SK-N-SH (cell line): ENCODE measurements around the gene RNF19B. TPM values are rescaled to one million over a fixed set of nuclear protein-coding genes. Genes with fewer than 3 reads are reported as not detected.

Experiments used
- CTCF ChIA-PET: fragments of 300-600, 350-600 bp; formaldehyde crosslinking; extraction: SDS; loops from one replicate; lab custom pipeline; 2021; lab: Yijun Ruan, JAX
- POLR2A ChIA-PET: fragments of 350-600 bp; sonication (Branson Sonifier 250); formaldehyde crosslinking; extraction: SDS; loops from one replicate; lab custom pipeline; 2020; ENCODE audit warnings: antibody characterized with exemption, inconsistent platforms; lab: Yijun Ruan, JAX
- DNase-seq: peaks from one replicate; pipeline ENCODE4 v3.0.0; 2012
- H2AFZ ChIP-seq: fragments of 200-600 bp; sonication (generic); 2 replicates; pipeline ENCODE4 v1.8.1; 2016; ENCODE audit warnings: antibody characterized with exemption, mild to moderate bottlenecking, low read depth
- H3F3A ChIP-seq: fragments of 200-600 bp; sonication (generic); replicated peaks from 2 replicates; pipeline ENCODE3; 2016; ENCODE audit warnings: antibody characterized with exemption, mild to moderate bottlenecking; ENCODE audit not compliant: insufficient read depth
- H3K27ac ChIP-seq, 2 experiments: fragments of 200-500 bp in 1 of 2; fragments of 200-600 bp in 1 of 2; sonication (Bioruptor generic) in 1 of 2; sonication (generic), shearing (Covaris generic) in 1 of 2; 2 replicates each; pipeline versions ENCODE4 v1.5.1 to v1.6.1; 2014 to 2016; ENCODE audit warnings: low read depth in 2 of 2, inconsistent platforms in 1 of 2, low read length in 1 of 2, mild to moderate bottlenecking in 1 of 2, mixed read lengths in 1 of 2
- H3K27me3 ChIP-seq: fragments of 200-600 bp; sonication (generic), shearing (Covaris generic); 2 replicates; pipeline ENCODE4 v1.6.1; 2016; ENCODE audit warnings: mixed run types; ENCODE audit not compliant: insufficient read depth
- H3K36me3 ChIP-seq, 2 experiments: fragments of 200-500 bp in 1 of 2; fragments of 200-600 bp in 1 of 2; sonication (Bioruptor generic) in 1 of 2; sonication (generic) in 1 of 2; replicated peaks in 1 of 2; 2 replicates each; pipeline versions ENCODE3 to v1.5.1; 2014 to 2016; ENCODE audit warnings: low read length in 1 of 2, mild to moderate bottlenecking in 1 of 2; ENCODE audit not compliant: insufficient read depth in 2 of 2, control insufficient read depth in 1 of 2
- H3K4me1 ChIP-seq, 2 experiments: fragments of 200-500 bp in 1 of 2; fragments of 200-600 bp in 1 of 2; sonication (Bioruptor generic) in 1 of 2; sonication (generic), shearing (Covaris generic) in 1 of 2; 2 replicates each; pipeline versions ENCODE4 v1.5.1 to v1.6.1; 2014 to 2016; ENCODE audit warnings: low read depth in 1 of 2, low read length in 1 of 2, mixed run types in 1 of 2; ENCODE audit not compliant: insufficient read depth in 2 of 2, control insufficient read depth in 1 of 2
- H3K4me2 ChIP-seq: fragments of 200-600 bp; sonication (generic), shearing (Covaris generic); 2 replicates; pipeline ENCODE4 v1.6.1; 2017; ENCODE audit warnings: mixed run types
- H3K4me3 ChIP-seq, 2 experiments: fragments of 200-500 bp in 1 of 2; fragments of 200-600 bp in 1 of 2; sonication (Bioruptor generic) in 1 of 2; sonication (generic), shearing (Covaris generic) in 1 of 2; 2 replicates each; pipeline versions ENCODE4 v1.5.1 to v1.8.1; 2014 to 2016; ENCODE audit warnings: low read depth in 2 of 2, inconsistent platforms in 1 of 2, low read length in 1 of 2, mild to moderate bottlenecking in 1 of 2, mixed read lengths in 1 of 2, moderate library complexity in 1 of 2
- H3K79me2 ChIP-seq: fragments of 200-600 bp; sonication (generic); 2 replicates; pipeline ENCODE4 v1.8.1; 2017; ENCODE audit warnings: mild to moderate bottlenecking; ENCODE audit not compliant: insufficient read depth
- H3K9ac ChIP-seq: fragments of 200-600 bp; sonication (generic); 2 replicates; pipeline ENCODE4 v1.6.1; 2017; ENCODE audit warnings: mixed run types
- H3K9me2 ChIP-seq: fragments of 200-600 bp; sonication (generic); 2 replicates; pipeline ENCODE4 v1.6.1; 2017; ENCODE audit warnings: mixed run types
- H3K9me3 ChIP-seq: fragments of 200-600 bp; sonication (generic); 2 replicates; pipeline ENCODE4 v1.6.1; 2017; ENCODE audit warnings: mixed run types, mild to moderate bottlenecking, moderate library complexity
- H4K20me1 ChIP-seq: fragments of 200-600 bp; sonication (generic); 2 replicates; pipeline ENCODE4 v1.6.1; 2017; ENCODE audit warnings: mild to moderate bottlenecking, mixed run types; ENCODE audit not compliant: insufficient read depth
- CTCF ChIP-seq: fragments of 200-600 bp; sonication (generic); IDR thresholded peaks from 2 replicates; pipeline ENCODE4 v1.6.1; 2017; ENCODE audit warnings: antibody characterized with exemption, mild to moderate bottlenecking, moderate library complexity
- ELF1 ChIP-seq: IDR thresholded peaks from 2 replicates; pipeline ENCODE4 v1.4.0; 2012
- FOSL2 ChIP-seq: IDR thresholded peaks from 2 replicates; pipeline ENCODE4 v1.4.0; 2012; ENCODE audit warnings: low read depth, mild to moderate bottlenecking, moderate library complexity, borderline replicate concordance
- FOXJ3 ChIP-seq: sonication (generic); formaldehyde crosslinking; IDR thresholded peaks from 2 replicates; pipeline ENCODE4 v1.5.1; 2020; ENCODE audit warnings: mild to moderate bottlenecking, missing genetic modification reagents
- FOXM1 ChIP-seq: IDR thresholded peaks from 2 replicates; pipeline ENCODE4 v1.4.0; 2012; ENCODE audit warnings: low read depth, mild to moderate bottlenecking
- GATA2 ChIP-seq: sonication (generic); formaldehyde crosslinking; IDR thresholded peaks from 2 replicates; pipeline ENCODE4 v1.5.0; 2020; ENCODE audit warnings: mild to moderate bottlenecking, missing genetic modification reagents
- JUND ChIP-seq: IDR thresholded peaks from 2 replicates; pipeline ENCODE4 v1.4.0; 2012
- MAX ChIP-seq: IDR thresholded peaks from 2 replicates; pipeline ENCODE4 v1.4.0; 2012; ENCODE audit warnings: low read depth
- MXI1 ChIP-seq: IDR thresholded peaks from 2 replicates; pipeline ENCODE4 v1.6.1; 2012; ENCODE audit warnings: mild to moderate bottlenecking, low read depth, low read length, improper control_type of control experiment
- NFIC ChIP-seq: IDR thresholded peaks from 2 replicates; pipeline ENCODE4 v1.4.0; 2012; ENCODE audit warnings: borderline replicate concordance
- NRF1 ChIP-seq: IDR thresholded peaks from 2 replicates; pipeline ENCODE4 v1.6.1; 2012; ENCODE audit warnings: low read depth, mild to moderate bottlenecking, low read length
- RAD21 ChIP-seq: IDR thresholded peaks from 2 replicates; pipeline ENCODE4 v1.6.1; 2012; ENCODE audit warnings: mild to moderate bottlenecking, low read length
- RFX5 ChIP-seq: IDR thresholded peaks from 2 replicates; pipeline ENCODE4 v1.6.1; 2012; ENCODE audit warnings: mild to moderate bottlenecking, improper control_type of control experiment, low read length
- SIN3A ChIP-seq: IDR thresholded peaks from 2 replicates; pipeline ENCODE4 v1.6.1; 2012; ENCODE audit warnings: low read depth, mild to moderate bottlenecking, low read length, moderate library complexity, borderline replicate concordance
- SMC3 ChIP-seq: IDR thresholded peaks from 2 replicates; pipeline ENCODE4 v1.6.1; 2012; ENCODE audit warnings: low read depth, low read length, improper control_type of control experiment
- TEAD4 ChIP-seq: IDR thresholded peaks from 2 replicates; pipeline ENCODE4 v1.4.0; 2012; ENCODE audit warnings: mild to moderate bottlenecking, borderline replicate concordance; ENCODE audit not compliant: insufficient read depth
- YY1 ChIP-seq: IDR thresholded peaks from 2 replicates; pipeline ENCODE4 v1.4.0; 2012; ENCODE audit warnings: low read depth, mild to moderate bottlenecking
- WGBS: methylation state at CpG from one replicate; pipeline ENCODE4 v1.1.6; 2017; ENCODE audit warnings: low lambda C conversion rate; 5-methylcytosine and 5-hydroxymethylcytosine counted together
- polyA plus RNA-seq, 3 experiments: library from polyadenylated mRNA; depleted of rRNA; stranded (reverse); fragments of >200 nt; gene quantifications; 2 replicates each; pipeline ENCODE4 v1.2.3, GENCODE V29; 2012
- TF ChIP-seq, protein P1 (sequence below): IDR thresholded peaks from 2 replicates; pipeline ENCODE4; 2012
- TF ChIP-seq, protein P2 (sequence below): fragments of 150-350 bp; IDR thresholded peaks from 2 replicates; pipeline ENCODE4 v1.6.1; 2017; ENCODE audit warnings: antibody characterized with exemption, low read length, low read depth, borderline replicate concordance
- TF ChIP-seq, protein P3 (sequence below): fragments of 150-350 bp; IDR thresholded peaks from 2 replicates; pipeline ENCODE4 v1.6.1; 2016; ENCODE audit warnings: mild to moderate bottlenecking, low read depth, low read length

The RNF19B gene
- polyA plus RNA-seq, 1 of the 3 experiments (the other 2 are of a cell fraction), result 20.1 TPM

DNA sequence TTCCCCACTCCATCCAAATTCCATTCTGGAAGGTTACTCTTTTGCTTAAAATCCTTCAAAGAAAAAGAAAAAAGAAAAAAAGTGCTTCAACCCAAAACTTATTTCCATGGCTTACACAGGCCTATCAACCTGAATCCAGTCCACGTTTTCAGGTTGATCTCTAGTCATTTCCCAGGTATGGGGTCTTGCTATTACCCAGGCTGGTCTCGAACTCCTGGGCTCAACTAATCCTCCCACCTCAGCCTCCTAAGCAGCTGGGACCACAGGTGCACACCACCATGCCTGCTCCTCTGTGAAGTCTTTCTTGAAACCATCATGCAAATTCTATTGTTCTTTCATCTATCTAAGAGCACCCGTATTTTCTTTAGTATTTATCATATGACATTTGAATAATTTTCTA, 7.6 kb downstream of the RNF19B start:
- 93% methylated on average over 3 of the region's 3 CpGs for WGBS
- no peak for TF ChIP-seq SIN3A
- TF ChIP-seq MAX, result no peak
- TF ChIP-seq RAD21, result no peak
- no peak for TF ChIP-seq CTCF
- no peak for TF ChIP-seq SMC3
- TF ChIP-seq YY1, result no peak
- TF ChIP-seq FOXM1, result no peak
- TF ChIP-seq GATA2 (CRISPR knock-in tag), result no peak
- TF ChIP-seq, protein P1, sequence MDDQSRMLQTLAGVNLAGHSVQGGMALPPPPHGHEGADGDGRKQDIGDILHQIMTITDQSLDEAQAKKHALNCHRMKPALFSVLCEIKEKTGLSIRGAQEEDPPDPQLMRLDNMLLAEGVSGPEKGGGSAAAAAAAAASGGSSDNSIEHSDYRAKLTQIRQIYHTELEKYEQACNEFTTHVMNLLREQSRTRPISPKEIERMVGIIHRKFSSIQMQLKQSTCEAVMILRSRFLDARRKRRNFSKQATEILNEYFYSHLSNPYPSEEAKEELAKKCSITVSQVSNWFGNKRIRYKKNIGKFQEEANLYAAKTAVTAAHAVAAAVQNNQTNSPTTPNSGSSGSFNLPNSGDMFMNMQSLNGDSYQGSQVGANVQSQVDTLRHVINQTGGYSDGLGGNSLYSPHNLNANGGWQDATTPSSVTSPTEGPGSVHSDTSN, result no peak
- no peak for TF ChIP-seq RFX5
- no peak for TF ChIP-seq NRF1
- TF ChIP-seq JUND, result no peak
- TF ChIP-seq, protein P2, sequence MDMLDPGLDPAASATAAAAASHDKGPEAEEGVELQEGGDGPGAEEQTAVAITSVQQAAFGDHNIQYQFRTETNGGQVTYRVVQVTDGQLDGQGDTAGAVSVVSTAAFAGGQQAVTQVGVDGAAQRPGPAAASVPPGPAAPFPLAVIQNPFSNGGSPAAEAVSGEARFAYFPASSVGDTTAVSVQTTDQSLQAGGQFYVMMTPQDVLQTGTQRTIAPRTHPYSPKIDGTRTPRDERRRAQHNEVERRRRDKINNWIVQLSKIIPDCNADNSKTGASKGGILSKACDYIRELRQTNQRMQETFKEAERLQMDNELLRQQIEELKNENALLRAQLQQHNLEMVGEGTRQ, result no peak
- TF ChIP-seq FOXJ3 (CRISPR knock-in tag), result no peak
- TF ChIP-seq NFIC, result no peak
- Histone ChIP-seq H2AFZ (no peak overlapping the region), H3K79me2 (peaks cover 97% of the 10 kb centered on the region), H3K9ac (no peak overlapping the region), H3K27me3 (no peaks in the 10 kb centered on the region), H3K4me1 (peaks cover 0 to 4% of the 10 kb centered on the region in 2 experiments; a peak in 1 of 4 replicates), H4K20me1 (peaks cover 75% of the 10 kb centered on the region), H3K9me3 (no peaks in the 10 kb centered on the region), H3K4me3 (no peak overlapping the region), H3K36me3 (no peaks in the 10 kb centered on the region), H3K9me2 (no peaks in the 10 kb centered on the region), H3K4me2 (no peak overlapping the region), H3K27ac (no peak overlapping the region), H3F3A (peaks cover 9% of the 10 kb centered on the region)
- DNase-seq, result no peak
- ChIA-PET CTCF (interaction anchor here (1.4 kb wide), 2 partner anchors 11 to 24 kb away, joined by 3 to 7 read pairs; no protein-coding TSS in a partner anchor), POLR2A (no interaction called here)

GRCh38 chr1:32954168-32954567, 10.4 kb downstream of the RNF19B start:
- peaks cover 59% of the 10 kb centered on the region for H4K20me1 ChIP-seq
- peaks cover 0 to 2% of the 10 kb centered on the region in 2 experiments; a peak in 2 of 4 replicates for H3K4me1 ChIP-seq
- no peaks in the 10 kb centered on the region for H3K9me3 ChIP-seq
- peaks cover 9% of the 10 kb centered on the region for H3F3A ChIP-seq
- H3K79me2 ChIP-seq, result peaks cover 96% of the 10 kb centered on the region
- WGBS, result 62% methylated on average over 6 of the region's 6 CpGs
- peak overlapping the region in 1 of 2 experiments; percentile 71; a peak in 2 of 4 replicates for H3K27ac ChIP-seq
- H3K9ac ChIP-seq, result no peak overlapping the region
- ChIA-PET CTCF (interaction anchor here (0.7 to 1.7 kb wide), 2 partner anchors 9 to 100 kb away, joined by 3 to 9 read pairs; no protein-coding TSS in a partner anchor), POLR2A (interaction anchor here (0.6 kb wide), 1 partner anchor 10 kb away, joined by 3 read pairs; no protein-coding TSS in a partner anchor)
- H3K4me3 ChIP-seq, result no peak overlapping the region
- DNase-seq, result no peak
- H3K4me2 ChIP-seq, result peak overlapping the region; percentile 38; the same call in 1 of the 2 replicates
- H3K27me3 ChIP-seq, result no peaks in the 10 kb centered on the region
- H2AFZ ChIP-seq, result no peak overlapping the region
- no peaks in the 10 kb centered on the region for H3K36me3 ChIP-seq
- no peaks in the 10 kb centered on the region for H3K9me2 ChIP-seq
- TF ChIP-seq, protein P3, sequence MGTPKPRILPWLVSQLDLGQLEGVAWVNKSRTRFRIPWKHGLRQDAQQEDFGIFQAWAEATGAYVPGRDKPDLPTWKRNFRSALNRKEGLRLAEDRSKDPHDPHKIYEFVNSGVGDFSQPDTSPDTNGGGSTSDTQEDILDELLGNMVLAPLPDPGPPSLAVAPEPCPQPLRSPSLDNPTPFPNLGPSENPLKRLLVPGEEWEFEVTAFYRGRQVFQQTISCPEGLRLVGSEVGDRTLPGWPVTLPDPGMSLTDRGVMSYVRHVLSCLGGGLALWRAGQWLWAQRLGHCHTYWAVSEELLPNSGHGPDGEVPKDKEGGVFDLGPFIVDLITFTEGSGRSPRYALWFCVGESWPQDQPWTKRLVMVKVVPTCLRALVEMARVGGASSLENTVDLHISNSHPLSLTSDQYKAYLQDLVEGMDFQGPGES, result no peak
- TF ChIP-seq CTCF (no peak), TEAD4 (no peak), FOXM1 (no peak), ELF1 (no peak), RFX5 (no peak), YY1 (no peak), FOSL2 (no peak), MXI1 (no peak)
